GM21529 (cell line): Measurements from ENCODE around the gene TBC1D19.
A peak's percentile ranks its signal among the peaks of the same experiment; 100 is the strongest.
"Not testable (repeated sequence)": the region's sequence is repeated elsewhere in the genome, so short reads cannot be mapped to it uniquely, and the experiment has no call there.

Source experiments
- ATAC-seq: cut with Tn5 transposase; IDR thresholded peaks from one replicate; pipeline ENCODE4 v1.9.1; 2021; ENCODE audit not compliant: unreplicated experiment

The TBC1D19 gene

DNA sequence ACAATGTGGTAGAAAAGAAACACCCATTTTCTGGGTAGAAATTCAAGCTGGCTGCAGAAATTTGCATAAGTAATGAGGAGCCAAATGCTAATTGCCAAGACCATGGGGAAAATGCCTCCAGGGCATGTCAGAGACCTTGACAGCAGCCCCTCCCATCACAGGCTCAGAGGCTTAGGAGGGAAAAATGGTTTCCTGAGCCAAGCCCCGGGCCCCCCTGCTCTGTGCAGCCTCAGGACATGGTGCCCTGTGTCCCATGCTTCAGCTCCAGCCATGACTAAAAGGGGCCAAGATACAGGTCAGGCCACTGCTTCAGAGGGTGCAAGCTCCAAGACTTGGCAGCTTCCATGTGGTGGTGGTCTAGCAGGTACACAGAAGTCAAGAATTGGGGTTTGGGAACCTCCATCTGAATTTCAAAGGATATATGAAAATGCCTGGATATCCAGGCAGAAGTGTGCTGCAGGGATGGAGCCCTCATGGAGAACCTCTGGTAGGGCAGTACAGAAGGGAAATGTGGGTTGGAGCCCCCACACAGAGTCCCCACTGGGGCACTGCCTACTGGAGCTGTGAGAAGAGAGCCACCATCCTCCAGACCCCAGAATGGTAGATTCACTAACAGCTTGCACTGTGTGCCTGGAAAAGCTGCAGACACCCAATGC is 95.3 kb downstream of the TBC1D19 start:
- not testable (repeated sequence) for ATAC-seq

DNA sequence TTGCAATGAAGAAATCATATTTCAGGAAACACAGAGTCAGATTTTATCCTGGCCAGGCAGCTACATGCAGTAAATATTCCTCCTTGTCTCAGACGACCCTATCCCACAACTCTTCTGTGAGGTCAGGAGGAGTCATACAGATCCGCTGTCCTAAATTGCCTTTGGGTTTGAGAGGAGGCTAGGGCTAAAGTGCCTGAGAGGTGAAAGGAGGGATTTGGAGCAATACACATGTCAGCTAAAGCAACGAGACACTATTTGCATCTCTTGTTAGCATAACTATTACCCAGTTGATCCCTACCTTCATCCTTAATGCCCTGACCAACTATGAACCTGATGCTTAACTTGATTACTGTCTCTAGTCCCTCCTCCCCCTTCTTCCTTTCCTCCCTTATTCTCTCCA is 98.6 kb downstream of the TBC1D19 start:
- ATAC-seq = no peak

DNA sequence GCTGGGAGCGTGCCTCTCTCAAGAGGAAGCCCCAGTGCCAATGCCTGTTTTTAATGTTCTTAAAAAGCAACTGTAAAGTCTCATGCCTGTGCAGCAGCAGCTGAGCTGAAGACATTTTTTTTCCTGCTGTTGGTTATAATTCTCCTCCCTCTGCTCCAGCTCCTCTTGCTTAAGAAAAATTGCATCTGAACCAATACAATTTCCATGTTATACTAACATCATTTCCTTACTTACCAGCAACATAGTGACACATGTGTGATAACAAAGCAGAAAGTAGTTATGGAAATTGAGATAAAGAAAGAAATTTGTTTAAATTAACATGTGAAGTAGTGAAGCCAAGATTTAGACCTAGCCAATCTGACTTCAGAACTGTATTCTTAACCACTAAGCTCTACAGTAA is 101.4 kb downstream of the TBC1D19 start:
- no peak for ATAC-seq

GRCh38 chr4:26687728-26688127 is 103.8 kb downstream of the TBC1D19 start:
- ATAC-seq = no peak

- ATAC-seq = no peak
These were observed 106.6 kb downstream of the TBC1D19 start for GRCh38 chr4:26690506-26690905.

GRCh38 chr4:26692014-26692726 is 108.3 kb downstream of the TBC1D19 start:
- no peak for ATAC-seq

DNA sequence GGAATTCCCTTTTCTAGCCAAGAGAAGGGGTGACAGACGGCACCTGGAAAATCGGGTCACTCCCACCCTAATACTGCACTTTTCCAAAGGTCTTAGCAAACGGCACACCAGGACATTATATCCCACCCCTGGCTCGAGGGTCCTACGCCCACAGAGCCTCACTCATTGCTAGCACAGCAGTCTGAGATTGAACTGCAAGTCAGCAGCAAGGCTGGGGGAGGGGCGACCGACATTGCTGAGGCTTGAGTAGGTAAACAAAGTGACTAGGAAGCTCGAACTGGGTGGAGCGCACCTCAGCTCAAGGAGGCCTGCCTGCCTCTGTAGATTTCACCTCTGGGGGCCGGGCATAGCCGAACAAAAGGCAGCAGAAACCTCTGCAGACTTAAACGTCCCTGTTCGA is 110.2 kb downstream of the TBC1D19 start:
- ATAC-seq = not testable (repeated sequence)

DNA sequence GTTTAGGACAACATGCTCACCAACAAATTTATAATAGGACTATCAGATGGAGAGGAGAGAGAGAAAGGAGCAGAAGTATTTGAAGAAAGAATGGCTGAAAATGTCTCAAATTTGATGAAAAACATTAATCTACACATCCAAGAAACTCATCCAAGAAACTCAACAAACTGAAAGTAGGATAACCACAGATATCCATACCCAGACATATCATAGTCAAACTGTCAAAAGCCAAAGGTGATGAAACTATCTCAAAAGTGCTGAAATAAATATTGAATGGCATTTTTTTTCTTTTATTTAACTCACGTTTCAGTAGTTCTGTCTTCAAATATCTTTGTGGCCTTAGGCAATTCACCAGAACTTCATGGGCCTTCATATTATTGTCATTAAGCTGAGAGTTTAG is 116.2 kb downstream of the TBC1D19 start:
- ATAC-seq = no peak

- ATAC-seq = no peak
These were observed 117.2 kb downstream of the TBC1D19 start for GRCh38 chr4:26701095-26701494.

DNA sequence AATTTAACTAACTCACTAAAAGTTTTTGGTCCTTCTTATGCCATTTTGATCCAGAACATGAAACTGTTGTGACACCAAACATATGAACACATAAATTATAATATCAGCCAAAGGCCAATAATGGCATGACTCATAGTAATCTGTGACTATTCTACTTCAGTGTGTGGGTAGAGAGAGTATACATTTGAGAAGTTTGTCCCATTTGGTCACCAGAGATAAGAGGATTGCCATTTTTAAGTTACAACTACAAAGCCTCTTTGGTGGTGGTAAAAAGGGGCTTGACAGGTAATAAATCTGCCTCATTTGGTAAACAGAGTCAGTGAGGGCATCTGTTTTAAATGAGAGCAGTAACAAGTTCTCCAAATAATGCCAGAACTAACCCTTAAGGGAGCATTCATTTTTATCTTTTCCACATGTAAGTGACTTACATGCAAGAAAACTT is 117.9 kb downstream of the TBC1D19 start:
- ATAC-seq = no peak

GRCh38 chr4:26707342-26707741 is 123.5 kb downstream of the TBC1D19 start:
- no peak for ATAC-seq

DNA sequence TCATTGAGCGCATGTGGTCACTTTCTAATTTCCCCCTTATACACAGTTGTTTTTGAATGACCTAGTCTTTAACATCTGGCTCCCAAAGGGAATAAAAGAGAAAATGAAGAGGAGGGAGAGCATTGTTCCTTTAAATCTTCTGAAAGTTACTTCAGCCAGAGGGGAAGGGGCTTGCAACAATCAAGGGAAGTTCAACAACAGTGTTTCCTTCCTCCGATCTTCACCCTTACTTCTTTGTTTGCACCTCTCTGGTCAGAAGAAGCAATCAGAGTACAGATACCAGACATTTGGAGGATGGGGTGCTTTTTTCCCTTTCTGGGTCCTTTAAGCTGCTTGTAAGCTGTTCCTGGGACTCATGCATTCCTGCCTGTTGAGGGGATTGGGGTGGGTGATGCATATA is 125.4 kb downstream of the TBC1D19 start:
- ATAC-seq = no peak

- no peak for ATAC-seq
These were observed 129.8 kb downstream of the TBC1D19 start for GRCh38 chr4:26713563-26714151.

DNA sequence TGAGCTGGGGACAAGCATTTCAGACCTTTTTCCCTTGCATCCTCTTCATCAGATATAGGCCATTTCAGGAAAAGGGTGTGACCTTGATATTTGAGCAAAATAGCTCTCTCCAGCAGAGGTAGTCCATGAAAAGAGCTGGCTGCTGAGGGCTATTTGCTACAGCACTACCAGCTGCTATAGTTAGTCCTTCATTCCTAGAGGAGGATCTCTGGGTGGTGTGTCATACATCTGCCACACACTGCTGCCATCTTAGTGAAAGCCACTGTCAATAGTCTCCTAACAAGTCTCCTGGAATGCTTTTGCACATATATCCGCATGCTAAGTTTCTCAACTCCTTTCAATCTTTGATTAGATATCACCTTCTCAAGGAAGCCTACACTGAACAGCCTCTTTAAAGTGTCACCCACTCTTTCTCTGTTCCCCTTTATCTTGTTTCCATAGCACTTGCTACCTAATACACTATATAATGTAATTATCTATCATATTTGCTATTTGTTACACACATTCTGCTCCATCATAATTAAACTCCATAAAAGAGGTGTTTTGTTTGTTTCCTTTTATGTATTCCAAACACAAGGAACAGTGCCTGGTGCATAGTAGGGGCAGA is 131.9 kb downstream of the TBC1D19 start:
- no peak for ATAC-seq

- no peak for ATAC-seq
These were observed 133.4 kb downstream of the TBC1D19 start for GRCh38 chr4:26717332-26717731.

DNA sequence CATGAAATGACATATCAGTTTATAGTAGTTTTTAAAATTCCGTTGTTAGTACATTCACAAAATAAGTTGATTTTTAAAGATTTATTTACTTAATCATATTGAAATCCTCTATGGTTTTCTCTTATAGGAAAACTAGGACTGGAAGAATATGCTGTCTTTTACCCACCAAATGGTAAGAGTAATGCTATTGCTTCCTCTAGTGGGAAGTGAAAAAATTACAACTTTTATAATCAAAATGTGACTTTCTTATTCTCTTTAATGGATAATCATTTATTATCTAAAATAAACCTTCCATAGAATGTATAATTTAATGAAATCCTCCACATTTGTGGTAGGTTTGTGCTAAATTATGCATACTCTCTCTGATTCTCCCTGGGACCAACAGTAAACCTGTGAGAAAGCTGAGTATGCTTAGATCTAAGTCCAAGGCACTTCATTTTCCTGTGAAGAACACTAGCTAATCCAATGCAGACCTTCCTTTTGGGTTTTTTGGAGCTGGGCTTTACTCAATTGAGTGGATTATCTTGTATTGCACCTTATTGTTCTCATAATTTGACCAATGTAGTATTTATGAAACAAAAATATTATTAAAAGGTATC is 136.2 kb downstream of the TBC1D19 start:
- no peak for ATAC-seq

DNA sequence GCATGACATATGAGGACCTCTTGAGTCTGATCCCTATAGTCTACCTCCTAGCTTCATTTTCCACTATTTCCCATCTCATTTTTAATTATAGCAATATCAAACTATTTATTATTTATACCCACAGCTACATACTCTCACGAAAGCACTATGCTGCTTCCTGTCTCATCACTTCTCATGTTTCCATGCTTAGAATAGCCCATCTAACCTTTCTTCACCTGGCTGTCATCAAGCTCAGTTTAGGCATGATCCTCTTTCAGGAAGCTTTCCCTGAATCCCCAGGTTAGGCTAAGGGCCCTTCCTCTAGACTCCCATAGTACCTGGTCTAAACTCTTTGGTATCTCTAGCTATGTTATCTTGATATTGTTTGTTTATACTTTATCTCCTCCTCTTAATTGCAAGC is 137.8 kb downstream of the TBC1D19 start:
- no peak for ATAC-seq

GRCh38 chr4:26723216-26723615 is 139.3 kb downstream of the TBC1D19 start:
- peak; percentile 95 for ATAC-seq

DNA sequence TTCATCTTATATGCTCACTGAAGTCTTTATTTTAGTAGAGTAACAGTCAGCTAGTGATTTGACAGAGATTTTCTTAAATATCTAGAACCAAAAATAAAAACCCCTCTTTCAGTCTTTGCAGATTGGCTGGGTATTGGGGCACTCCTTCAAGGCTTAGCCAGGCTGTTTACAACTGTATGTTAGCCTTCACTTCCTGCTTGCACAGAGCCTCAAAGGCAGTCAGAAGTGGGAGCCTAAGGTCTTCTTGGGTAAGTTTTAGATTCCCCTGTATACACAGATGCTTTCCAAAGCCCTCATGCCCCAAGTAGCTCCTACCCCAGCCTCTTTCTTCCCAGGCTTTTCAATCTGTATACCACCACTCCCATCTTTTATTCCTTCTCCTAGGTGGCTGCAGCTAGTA is 140.7 kb downstream of the TBC1D19 start:
- ATAC-seq = no peak

DNA sequence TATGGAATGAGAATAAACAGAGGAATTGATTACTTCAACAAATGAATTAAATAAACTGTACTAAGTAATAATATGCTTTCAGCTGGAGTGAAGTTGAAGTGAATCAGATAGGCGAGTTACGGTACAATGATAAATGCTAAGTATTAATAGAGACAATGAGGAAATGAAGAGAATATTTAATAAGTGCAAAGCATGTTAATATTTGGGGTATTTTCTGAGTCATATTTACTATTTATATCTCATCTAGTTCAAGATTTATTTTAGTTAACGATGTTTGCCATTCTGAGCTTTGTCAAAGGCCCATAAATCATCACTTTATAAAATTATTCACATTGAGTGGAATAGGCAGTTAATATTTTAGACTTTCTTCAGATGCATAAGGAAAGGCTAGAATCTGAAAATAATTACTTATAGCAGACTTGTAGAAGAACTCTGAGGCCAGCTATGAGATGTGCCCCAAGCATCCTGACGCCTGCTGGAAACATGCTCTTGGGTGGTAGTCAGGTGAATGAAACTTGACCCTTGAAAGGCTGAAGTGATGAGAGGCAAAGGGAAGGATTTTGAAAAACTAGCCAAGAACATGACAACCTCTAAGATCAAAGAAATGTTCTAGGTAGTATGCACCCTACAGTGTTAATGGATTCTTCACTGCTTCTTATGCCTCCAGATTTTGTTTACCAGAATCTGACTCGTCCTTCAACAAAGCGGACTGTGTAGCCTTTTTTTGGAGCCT is 142.9 kb downstream of the TBC1D19 start:
- ATAC-seq = no peak

- ATAC-seq = no peak
These were observed 144.0 kb downstream of the TBC1D19 start for GRCh38 chr4:26727844-26728243.
